ENCODE results near the gene SLC22A15.

Gene SLC22A15

DNA sequence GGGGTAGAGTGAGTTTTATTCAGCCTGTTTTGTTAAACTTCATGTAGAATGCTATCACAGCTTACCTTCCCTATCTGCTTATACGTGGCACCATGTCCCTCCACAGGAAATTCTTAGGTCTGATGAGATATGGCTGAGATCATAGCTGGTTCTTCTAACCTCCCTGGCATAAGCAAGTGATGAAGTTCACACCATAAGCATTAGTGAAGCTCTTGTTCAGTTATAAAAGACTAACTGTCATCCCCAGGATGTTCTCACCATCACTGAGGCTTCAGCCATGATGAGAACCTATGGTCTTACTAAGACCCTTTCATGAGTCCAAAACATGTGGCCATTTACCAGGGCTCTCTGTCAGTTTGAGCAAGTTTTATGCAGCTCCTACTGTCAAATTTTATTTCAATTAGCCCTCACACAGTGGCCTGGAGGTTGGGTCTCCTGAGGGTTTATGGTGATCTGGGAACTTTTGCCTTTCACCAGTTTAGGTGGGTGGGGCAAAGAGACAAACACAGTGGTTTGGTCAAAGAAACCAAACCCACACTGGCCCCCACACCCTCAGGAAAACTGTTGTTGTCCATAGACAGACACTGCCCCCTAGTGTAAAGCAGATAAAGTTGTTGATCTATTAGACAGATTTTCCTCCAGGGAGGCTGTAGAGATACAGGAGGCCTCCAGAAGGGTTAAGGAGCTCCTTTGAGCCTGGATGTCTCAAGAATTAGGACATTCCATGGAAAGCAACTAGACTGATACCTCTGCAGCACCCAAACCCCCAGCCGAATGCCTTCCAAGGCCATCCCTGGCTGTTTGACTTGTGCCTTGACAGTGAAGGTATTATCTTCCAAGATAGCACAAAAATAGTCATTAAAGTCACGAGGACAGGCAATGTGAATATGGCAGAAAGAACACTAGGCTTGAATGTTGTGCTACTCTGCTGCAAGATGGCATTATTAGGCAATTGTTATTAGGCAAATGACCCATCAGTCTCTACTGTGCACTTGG lies 5.0 kb downstream of the SLC22A15 start:
- Histone ChIP-seq H3K27me3 (ENCODE audit: insufficient read depth, poor library complexity, severe bottlenecking) (no peaks in the 10 kb centered on the region), H3K4me3 (replicated peaks; ENCODE audit: insufficient read depth, low read length) (no peak overlapping the region), H3K27ac (replicated peaks) (peak overlapping the region; percentile 90)
- peak; percentile 63 to 69 for DNase-seq (ENCODE audit: low read depth in 1 of 2, low spot score in 1 of 2)
- TF ChIP-seq, protein P1, sequence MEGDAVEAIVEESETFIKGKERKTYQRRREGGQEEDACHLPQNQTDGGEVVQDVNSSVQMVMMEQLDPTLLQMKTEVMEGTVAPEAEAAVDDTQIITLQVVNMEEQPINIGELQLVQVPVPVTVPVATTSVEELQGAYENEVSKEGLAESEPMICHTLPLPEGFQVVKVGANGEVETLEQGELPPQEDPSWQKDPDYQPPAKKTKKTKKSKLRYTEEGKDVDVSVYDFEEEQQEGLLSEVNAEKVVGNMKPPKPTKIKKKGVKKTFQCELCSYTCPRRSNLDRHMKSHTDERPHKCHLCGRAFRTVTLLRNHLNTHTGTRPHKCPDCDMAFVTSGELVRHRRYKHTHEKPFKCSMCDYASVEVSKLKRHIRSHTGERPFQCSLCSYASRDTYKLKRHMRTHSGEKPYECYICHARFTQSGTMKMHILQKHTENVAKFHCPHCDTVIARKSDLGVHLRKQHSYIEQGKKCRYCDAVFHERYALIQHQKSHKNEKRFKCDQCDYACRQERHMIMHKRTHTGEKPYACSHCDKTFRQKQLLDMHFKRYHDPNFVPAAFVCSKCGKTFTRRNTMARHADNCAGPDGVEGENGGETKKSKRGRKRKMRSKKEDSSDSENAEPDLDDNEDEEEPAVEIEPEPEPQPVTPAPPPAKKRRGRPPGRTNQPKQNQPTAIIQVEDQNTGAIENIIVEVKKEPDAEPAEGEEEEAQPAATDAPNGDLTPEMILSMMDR (IDR thresholded peaks at IDR 0.05; ENCODE audit: insufficient read depth, low read length): peak; percentile 30
- TF ChIP-seq POLR2AphosphoS5 (IDR thresholded peaks at IDR 0.05; ENCODE audit: low read depth) (no peak), SPI1 (IDR thresholded peaks at IDR 0.05; ENCODE audit: borderline replicate concordance, low read depth) (no peak), GABPA (IDR thresholded peaks at IDR 0.05; ENCODE audit: low read depth) (no peak)
- TF ChIP-seq, protein P2, sequence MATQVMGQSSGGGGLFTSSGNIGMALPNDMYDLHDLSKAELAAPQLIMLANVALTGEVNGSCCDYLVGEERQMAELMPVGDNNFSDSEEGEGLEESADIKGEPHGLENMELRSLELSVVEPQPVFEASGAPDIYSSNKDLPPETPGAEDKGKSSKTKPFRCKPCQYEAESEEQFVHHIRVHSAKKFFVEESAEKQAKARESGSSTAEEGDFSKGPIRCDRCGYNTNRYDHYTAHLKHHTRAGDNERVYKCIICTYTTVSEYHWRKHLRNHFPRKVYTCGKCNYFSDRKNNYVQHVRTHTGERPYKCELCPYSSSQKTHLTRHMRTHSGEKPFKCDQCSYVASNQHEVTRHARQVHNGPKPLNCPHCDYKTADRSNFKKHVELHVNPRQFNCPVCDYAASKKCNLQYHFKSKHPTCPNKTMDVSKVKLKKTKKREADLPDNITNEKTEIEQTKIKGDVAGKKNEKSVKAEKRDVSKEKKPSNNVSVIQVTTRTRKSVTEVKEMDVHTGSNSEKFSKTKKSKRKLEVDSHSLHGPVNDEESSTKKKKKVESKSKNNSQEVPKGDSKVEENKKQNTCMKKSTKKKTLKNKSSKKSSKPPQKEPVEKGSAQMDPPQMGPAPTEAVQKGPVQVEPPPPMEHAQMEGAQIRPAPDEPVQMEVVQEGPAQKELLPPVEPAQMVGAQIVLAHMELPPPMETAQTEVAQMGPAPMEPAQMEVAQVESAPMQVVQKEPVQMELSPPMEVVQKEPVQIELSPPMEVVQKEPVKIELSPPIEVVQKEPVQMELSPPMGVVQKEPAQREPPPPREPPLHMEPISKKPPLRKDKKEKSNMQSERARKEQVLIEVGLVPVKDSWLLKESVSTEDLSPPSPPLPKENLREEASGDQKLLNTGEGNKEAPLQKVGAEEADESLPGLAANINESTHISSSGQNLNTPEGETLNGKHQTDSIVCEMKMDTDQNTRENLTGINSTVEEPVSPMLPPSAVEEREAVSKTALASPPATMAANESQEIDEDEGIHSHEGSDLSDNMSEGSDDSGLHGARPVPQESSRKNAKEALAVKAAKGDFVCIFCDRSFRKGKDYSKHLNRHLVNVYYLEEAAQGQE (IDR thresholded peaks at IDR 0.05; ENCODE audit: insufficient replicate concordance, low read depth): no peak

GRCh38 chr1:115982400-115982799 lies 6.1 kb downstream of the SLC22A15 start:
- Histone ChIP-seq H3K27me3 (ENCODE audit: insufficient read depth, poor library complexity, severe bottlenecking) (no peaks in the 10 kb centered on the region), H3K27ac (replicated peaks) (peak overlapping the region; percentile 90), H3K4me3 (replicated peaks; ENCODE audit: insufficient read depth, low read length) (no peak overlapping the region)
- DNase-seq (ENCODE audit: low read depth in 1 of 2, low spot score in 1 of 2): peak in 1 of 2 experiments; percentile 61
- TF ChIP-seq SPI1 (IDR thresholded peaks at IDR 0.05; ENCODE audit: borderline replicate concordance, low read depth): peak; percentile 34; the same call in 1 of the 2 replicates
- TF ChIP-seq, protein P2 (IDR thresholded peaks at IDR 0.05; ENCODE audit: insufficient replicate concordance, low read depth): no peak

GRCh38 chr1:115983584-115983983 lies 7.3 kb downstream of the SLC22A15 start:
- no peak for DNase-seq (ENCODE audit: low read depth in 1 of 2, low spot score in 1 of 2)
- Histone ChIP-seq H3K27me3 (ENCODE audit: insufficient read depth, poor library complexity, severe bottlenecking) (no peaks in the 10 kb centered on the region), H3K4me3 (replicated peaks; ENCODE audit: insufficient read depth, low read length) (no peak overlapping the region), H3K27ac (replicated peaks) (0 out of 2 replicates have a peak overlapping the region, but pooled peaks have one; percentile 11)
- TF ChIP-seq, protein P1 (IDR thresholded peaks at IDR 0.05; ENCODE audit: insufficient read depth, low read length): no peak
- TF ChIP-seq SPI1 (IDR thresholded peaks at IDR 0.05; ENCODE audit: borderline replicate concordance, low read depth): no peak
- no peak for TF ChIP-seq GABPA (IDR thresholded peaks at IDR 0.05; ENCODE audit: low read depth)
- TF ChIP-seq POLR2AphosphoS5 (IDR thresholded peaks at IDR 0.05; ENCODE audit: low read depth): no peak
- TF ChIP-seq, protein P2 (IDR thresholded peaks at IDR 0.05; ENCODE audit: insufficient replicate concordance, low read depth): no peak

All from HL-60 (cell line).